CD4-positive, alpha-beta T cell (primary cell): Measurements from ENCODE around the gene RAB6B. TPM values are rescaled to one million over a fixed set of nuclear protein-coding genes. Genes with fewer than 3 reads are reported as not detected.

Source experiments
- ATAC-seq: fragments of 200-7000 bp; cut with Tn5 transposase; one replicate; pipeline ENCODE4 v1.10.0; 2022; ENCODE audit warnings: mild to moderate bottlenecking; ENCODE audit not compliant: poor library complexity
- CTCF ChIA-PET: fragments of 350-600 bp; sonication (Branson Sonifier 250); formaldehyde crosslinking; loops from one replicate; lab custom pipeline; 2021; ENCODE audit warnings: antibody characterized with exemption, inconsistent platforms; lab: Charles Lee
- POLR2A ChIA-PET: fragments of 350-600 bp; sonication (Branson Sonifier 250); formaldehyde crosslinking; loops from one replicate; lab custom pipeline; 2021; ENCODE audit warnings: antibody characterized with exemption, inconsistent platforms; lab: Charles Lee
- DNase-seq, 14 experiments: peaks; one replicate each; pipeline ENCODE4 v3.0.0-alpha.2; 2013 to 2020; ENCODE audit warnings: mixed read lengths in 2 of 14
- H3K27ac ChIP-seq, 2 donors: one replicate each; pipeline versions ENCODE4 v1.5.1 to v1.7.0; 2013; ENCODE audit warnings: low read length in 2 of 2, low read depth in 1 of 2, mild to moderate bottlenecking in 1 of 2
- H3K27me3 ChIP-seq, 2 experiments: 1 replicate in 1 of 2; 2 replicates in 1 of 2; pipeline versions ENCODE4 v1.6.1 to v1.7.0; 2013; ENCODE audit warnings: low read length in 2 of 2, control low read depth in 1 of 2, mild to moderate bottlenecking in 1 of 2, moderate library complexity in 1 of 2; ENCODE audit not compliant: insufficient read depth in 2 of 2, control insufficient read depth in 1 of 2
- H3K36me3 ChIP-seq: one replicate; pipeline ENCODE4 v1.6.1; 2013; ENCODE audit warnings: low read length, control low read depth; ENCODE audit not compliant: insufficient read depth
- H3K4me1 ChIP-seq: one replicate; pipeline ENCODE4 v1.6.1; 2013; ENCODE audit warnings: low read length, control low read depth; ENCODE audit not compliant: insufficient read depth
- H3K4me3 ChIP-seq: one replicate; pipeline ENCODE4 v1.5.1; 2013; ENCODE audit warnings: mild to moderate bottlenecking, low read length, moderate library complexity
- H3K9me3 ChIP-seq, 2 experiments: 1 replicate in 1 of 2; 2 replicates in 1 of 2; pipeline versions ENCODE4 v1.6.1 to v1.7.0; 2013; ENCODE audit warnings: low read length in 2 of 2, mild to moderate bottlenecking in 2 of 2, control low read depth in 1 of 2, moderate library complexity in 1 of 2; ENCODE audit not compliant: control insufficient read depth in 1 of 2, insufficient read depth in 1 of 2
- H3K27ac Mint-ChIP-seq: one replicate; pipeline ENCODE4 v1.8.0; 2020; ENCODE audit warnings: mixed read lengths
- H3K27me3 Mint-ChIP-seq: one replicate; pipeline ENCODE4 v1.8.0; 2021; ENCODE audit warnings: mixed read lengths
- H3K36me3 Mint-ChIP-seq: one replicate; pipeline ENCODE4 v1.8.0; 2021; ENCODE audit warnings: low read depth, mixed read lengths
- H3K4me1 Mint-ChIP-seq: one replicate; pipeline ENCODE4 v1.8.0; 2021; ENCODE audit warnings: low read depth, mixed read lengths
- H3K4me3 Mint-ChIP-seq: one replicate; pipeline ENCODE4 v1.8.0; 2020; ENCODE audit warnings: mild to moderate bottlenecking, mixed read lengths
- H3K9me3 Mint-ChIP-seq: one replicate; pipeline ENCODE4 v1.8.0; 2020; ENCODE audit warnings: mixed read lengths
- intact Hi-C, 2 experiments: fragments of 100-400 bp; cut with DNase I in 1 of 2; cut with micrococcal nuclease in 1 of 2; formaldehyde crosslinking; loops; one replicate each; pipeline versions ENCODE4 v1.15.1 to v1.9.0; 2023 to 2025; cut with DNase I, micrococcal nuclease
- total RNA-seq, 174 experiments: library from RNA in 2 of 174; stranded (reverse) in 2 of 174; gene quantifications; one replicate each; pipeline ENCODE4 v1.2.3 and lab custom pipeline; 2021 to 2026
- TF ChIP-seq, protein P1 (sequence below): fragments of 200-600 bp; IDR thresholded peaks from one replicate; pipeline ENCODE4 v1.8.0; 2022; ENCODE audit warnings: antibody characterized with exemption, mild to moderate bottlenecking

Gene RAB6B
- total RNA-seq, 2 experiments from 2014 or later, result not detected

- TF ChIP-seq, protein P1, sequence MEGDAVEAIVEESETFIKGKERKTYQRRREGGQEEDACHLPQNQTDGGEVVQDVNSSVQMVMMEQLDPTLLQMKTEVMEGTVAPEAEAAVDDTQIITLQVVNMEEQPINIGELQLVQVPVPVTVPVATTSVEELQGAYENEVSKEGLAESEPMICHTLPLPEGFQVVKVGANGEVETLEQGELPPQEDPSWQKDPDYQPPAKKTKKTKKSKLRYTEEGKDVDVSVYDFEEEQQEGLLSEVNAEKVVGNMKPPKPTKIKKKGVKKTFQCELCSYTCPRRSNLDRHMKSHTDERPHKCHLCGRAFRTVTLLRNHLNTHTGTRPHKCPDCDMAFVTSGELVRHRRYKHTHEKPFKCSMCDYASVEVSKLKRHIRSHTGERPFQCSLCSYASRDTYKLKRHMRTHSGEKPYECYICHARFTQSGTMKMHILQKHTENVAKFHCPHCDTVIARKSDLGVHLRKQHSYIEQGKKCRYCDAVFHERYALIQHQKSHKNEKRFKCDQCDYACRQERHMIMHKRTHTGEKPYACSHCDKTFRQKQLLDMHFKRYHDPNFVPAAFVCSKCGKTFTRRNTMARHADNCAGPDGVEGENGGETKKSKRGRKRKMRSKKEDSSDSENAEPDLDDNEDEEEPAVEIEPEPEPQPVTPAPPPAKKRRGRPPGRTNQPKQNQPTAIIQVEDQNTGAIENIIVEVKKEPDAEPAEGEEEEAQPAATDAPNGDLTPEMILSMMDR, result no peak
- Histone ChIP-seq H3K4me3 (no peak overlapping the region), H3K36me3 (no peaks in the 10 kb centered on the region), H3K9me3 (peaks cover 0 to 3% of the 10 kb centered on the region in 2 experiments), H3K27ac (no peak overlapping the region), H3K4me1 (peaks cover 9% of the 10 kb centered on the region), H3K27me3 (peaks cover 0 to 3% of the 10 kb centered on the region in 2 experiments)
- ChIA-PET POLR2A (no interaction called here), CTCF (no interaction called here)
- intact Hi-C loops, result no loop called here
- DNase-seq, result no peak
- H3K9me3 Mint-ChIP-seq, result no peaks in the 10 kb centered on the region
- H3K27ac Mint-ChIP-seq, result no peak overlapping the region
- peaks cover 8% of the 10 kb centered on the region for H3K4me1 Mint-ChIP-seq
- no peaks in the 10 kb centered on the region for H3K27me3 Mint-ChIP-seq
- H3K36me3 Mint-ChIP-seq, result no peaks in the 10 kb centered on the region
- no peak for ATAC-seq
- H3K4me3 Mint-ChIP-seq, result no peak overlapping the region
Measured at GRCh38 chr3:133940536-133940935, 44.9 kb upstream of the RAB6B start.

DNA sequence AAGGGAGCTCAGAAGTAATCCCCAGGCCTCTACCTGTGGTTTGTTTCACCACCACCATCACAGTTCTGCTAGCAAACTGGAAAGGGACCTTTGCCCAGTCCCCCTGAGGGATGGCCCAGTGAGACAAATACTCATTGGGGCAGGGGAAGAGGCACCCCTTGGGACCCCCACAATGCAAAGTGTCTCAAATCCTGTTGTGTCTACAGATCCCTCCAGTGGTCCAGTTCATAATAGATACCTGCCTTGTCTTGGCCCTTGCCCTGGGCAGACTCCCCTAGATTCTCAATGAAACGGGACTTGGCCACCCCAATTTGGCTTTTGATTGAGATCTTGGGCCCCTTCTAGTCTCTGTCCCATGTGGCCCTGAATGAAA, 43.8 kb upstream of the RAB6B start:
- CTCF ChIA-PET, result no interaction called here
- no peaks in the 10 kb centered on the region for H3K36me3 Mint-ChIP-seq
- ATAC-seq, result no peak

DNA sequence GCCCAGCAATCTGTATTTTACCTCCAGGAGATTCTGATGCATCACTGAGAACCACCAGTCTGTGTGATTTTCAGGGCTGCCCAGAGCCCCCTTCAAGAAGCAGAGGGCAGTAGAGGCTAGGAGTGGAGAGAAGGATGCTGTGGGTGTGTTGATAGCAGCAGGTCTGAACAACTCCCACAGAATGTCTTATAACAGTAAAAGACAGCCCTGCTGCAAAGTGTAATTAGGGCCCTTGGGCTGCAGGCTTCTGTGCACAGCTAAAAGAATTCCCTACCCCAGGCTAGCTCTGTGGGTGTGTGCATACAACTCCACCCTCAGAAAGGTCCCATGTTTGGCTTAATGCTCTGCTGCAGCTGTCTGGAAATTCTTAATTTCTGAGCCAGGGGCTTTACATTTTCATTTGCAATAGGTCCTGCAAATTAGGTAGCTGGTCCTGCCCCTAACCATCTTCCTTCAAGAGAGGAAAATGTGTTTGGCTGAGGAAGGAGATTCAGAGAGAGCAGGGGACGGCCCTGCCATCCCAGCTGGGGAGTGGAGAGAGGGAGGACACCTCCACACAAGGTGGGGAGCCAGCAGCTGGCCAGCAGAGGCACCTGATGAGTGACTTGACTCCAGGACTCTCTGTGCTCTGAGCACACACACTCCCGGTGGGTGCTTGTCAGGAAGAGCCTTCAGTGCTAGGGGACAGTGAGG, 43.2 kb upstream of the RAB6B start:
- DNase-seq (no peak), ATAC-seq (no peak)
- no peak overlapping the region for H3K27ac ChIP-seq
- Mint-ChIP-seq H3K4me1 (peaks cover 8% of the 10 kb centered on the region), H3K27ac (no peak overlapping the region), H3K4me3 (no peak overlapping the region), H3K27me3 (no peaks in the 10 kb centered on the region), H3K9me3 (no peaks in the 10 kb centered on the region), H3K36me3 (no peaks in the 10 kb centered on the region)
- H3K4me3 ChIP-seq, result no peak overlapping the region
- CTCF ChIA-PET, result no interaction called here
- peaks cover 0 to 3% of the 10 kb centered on the region in 2 experiments for H3K9me3 ChIP-seq
- H3K27me3 ChIP-seq, result peaks cover 0 to 3% of the 10 kb centered on the region in 2 experiments
- H3K36me3 ChIP-seq, result no peaks in the 10 kb centered on the region
- TF ChIP-seq, protein P1, result no peak
- H3K4me1 ChIP-seq, result peaks cover 9% of the 10 kb centered on the region
- POLR2A ChIA-PET, result no interaction called here
- intact Hi-C loops, result no loop called here

More for the DNA sequence above, 43.8 kb upstream of the RAB6B start:
- H3K4me1 ChIP-seq, result peaks cover 9% of the 10 kb centered on the region
- intact Hi-C loops, result no loop called here
- POLR2A ChIA-PET, result no interaction called here
- no peaks in the 10 kb centered on the region for H3K9me3 Mint-ChIP-seq
- no peaks in the 10 kb centered on the region for H3K36me3 ChIP-seq
- H3K4me3 ChIP-seq, result no peak overlapping the region
- H3K27ac Mint-ChIP-seq, result no peak overlapping the region
- peaks cover 8% of the 10 kb centered on the region for H3K4me1 Mint-ChIP-seq
- H3K27me3 Mint-ChIP-seq, result no peaks in the 10 kb centered on the region
- TF ChIP-seq, protein P1, result no peak
- no peak overlapping the region for H3K4me3 Mint-ChIP-seq
- no peak for DNase-seq
- no peak overlapping the region for H3K27ac ChIP-seq
- peaks cover 0 to 3% of the 10 kb centered on the region in 2 experiments for H3K27me3 ChIP-seq
- peaks cover 0 to 3% of the 10 kb centered on the region in 2 experiments for H3K9me3 ChIP-seq
